ENCODE measurements around the gene SORCS2.

The SORCS2 gene

DNA sequence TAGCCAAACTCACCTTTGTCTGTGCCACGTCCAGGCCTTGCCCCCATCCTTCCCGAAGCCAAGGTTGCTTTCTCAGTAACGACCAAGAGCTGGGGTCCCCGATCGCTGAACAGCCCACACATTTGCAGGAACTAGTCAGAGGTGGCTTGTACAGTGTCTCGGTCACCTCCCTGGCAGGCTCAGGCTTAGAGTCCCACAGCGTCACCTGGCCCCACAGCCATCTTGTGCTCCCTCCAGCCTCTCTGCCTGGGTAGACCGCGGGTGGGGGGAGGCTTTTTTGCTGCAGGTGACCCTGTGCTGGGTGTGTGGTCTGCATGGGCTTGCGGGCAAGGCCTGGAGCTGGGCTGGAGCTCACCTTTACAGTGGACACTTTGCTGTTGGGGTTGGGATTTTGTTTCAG, 182.2 kb downstream of the SORCS2 start:
- no peak overlapping the region for H3K4me3 ChIP-seq (replicated peaks in 1 of 2; ENCODE audit: low read depth in 2 of 2, low read length in 2 of 2)
- no peak for DNase-seq (ENCODE audit: low read depth in 2 of 2)
- no peak for TF ChIP-seq CTCF (IDR thresholded peaks at IDR 0.05; ENCODE audit: low read depth, low read length)

GRCh38 chr4:7375427-7375826, 183.1 kb downstream of the SORCS2 start:
- no peak for TF ChIP-seq CTCF (IDR thresholded peaks at IDR 0.05; ENCODE audit: low read depth, low read length)
- H3K4me3 ChIP-seq (replicated peaks in 1 of 2; ENCODE audit: low read depth in 2 of 2, low read length in 2 of 2), result no peak overlapping the region

DNA sequence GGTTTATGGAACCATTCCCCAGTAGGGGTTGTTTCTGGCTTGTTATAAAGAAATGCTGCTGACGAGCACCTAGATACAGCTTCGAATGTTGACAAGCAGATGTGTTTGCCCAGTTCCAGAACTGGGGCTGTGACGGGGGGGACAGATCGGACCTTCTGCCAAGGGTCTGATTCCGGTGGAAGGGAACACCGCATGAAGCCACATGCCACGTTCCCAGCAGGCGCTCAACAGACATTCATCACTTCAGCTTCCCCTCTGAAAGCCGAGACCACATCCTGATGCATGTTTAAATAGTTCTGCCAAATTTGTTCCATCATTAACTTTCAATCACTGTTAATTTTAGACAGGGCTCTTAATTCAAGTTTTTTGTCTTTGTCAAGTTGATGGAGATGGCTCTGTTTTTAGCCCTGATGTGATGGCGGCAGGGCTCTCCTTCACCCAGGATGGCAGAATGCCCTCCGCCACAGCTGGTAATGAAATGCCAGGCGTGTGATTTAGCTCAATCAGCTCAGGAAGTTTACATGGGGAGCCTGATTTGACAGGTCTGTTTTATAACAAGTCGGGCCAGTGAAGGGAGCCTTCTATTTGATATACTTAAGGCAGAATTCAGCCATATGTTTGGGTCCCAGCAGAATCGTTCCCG, 185.0 kb downstream of the SORCS2 start:
- no peak for DNase-seq (ENCODE audit: low read depth in 2 of 2)
- no peak for TF ChIP-seq CTCF (IDR thresholded peaks at IDR 0.05; ENCODE audit: low read depth, low read length)
- H3K4me3 ChIP-seq (replicated peaks in 1 of 2; ENCODE audit: low read depth in 2 of 2, low read length in 2 of 2), result no peak overlapping the region

More at GRCh38 chr4:7375427-7375826, 183.1 kb downstream of the SORCS2 start:
- no peak for DNase-seq (ENCODE audit: low read depth in 2 of 2)

DNA sequence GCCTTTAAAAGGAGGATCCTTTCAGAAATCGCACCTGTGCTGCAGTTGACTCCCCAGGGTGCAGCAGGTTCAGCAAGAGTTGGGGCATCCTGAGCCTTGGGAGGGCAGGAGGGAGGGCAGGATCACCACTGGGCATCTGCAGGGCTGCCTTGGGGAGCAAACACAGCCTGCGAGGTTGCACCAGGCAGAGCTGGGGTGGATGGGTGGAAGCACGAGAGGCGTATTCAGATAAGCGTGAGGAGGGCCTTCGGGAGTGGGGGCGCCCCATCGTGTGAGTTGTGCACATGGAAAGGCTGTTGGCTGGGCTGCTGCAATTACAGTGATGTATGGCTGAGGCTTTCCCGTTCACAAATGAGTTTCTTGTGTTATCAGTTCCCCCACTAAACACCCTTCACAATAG, 186.8 kb downstream of the SORCS2 start:
- no peak for TF ChIP-seq CTCF (IDR thresholded peaks at IDR 0.05; ENCODE audit: low read depth, low read length)
- no peak for DNase-seq (ENCODE audit: low read depth in 2 of 2)
- H3K4me3 ChIP-seq (replicated peaks in 1 of 2; ENCODE audit: low read depth in 2 of 2, low read length in 2 of 2), result no peak overlapping the region

DNA sequence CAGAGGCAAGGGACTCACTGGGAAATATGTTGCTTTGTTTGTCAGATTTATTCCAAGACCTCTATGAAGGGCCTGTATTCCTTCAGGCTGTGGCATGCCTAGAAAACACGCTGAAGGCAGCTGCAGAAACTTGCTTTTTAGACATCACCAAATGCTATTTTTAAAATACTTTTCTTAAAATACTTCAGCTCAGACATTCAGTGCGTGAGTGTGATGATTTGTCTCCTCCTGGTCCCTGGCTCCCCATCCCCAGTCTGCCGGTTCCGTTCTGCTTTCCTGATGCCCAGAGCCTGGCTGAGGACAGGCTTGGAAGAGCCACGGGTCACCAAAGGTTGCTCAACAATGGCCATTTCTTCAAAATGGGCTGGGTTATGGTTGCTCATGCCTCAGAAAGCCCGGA, 187.4 kb downstream of the SORCS2 start:
- TF ChIP-seq CTCF (IDR thresholded peaks at IDR 0.05; ENCODE audit: low read depth, low read length), result no peak
- no peak for DNase-seq (ENCODE audit: low read depth in 2 of 2)
- no peak overlapping the region for H3K4me3 ChIP-seq (replicated peaks in 1 of 2; ENCODE audit: low read depth in 2 of 2, low read length in 2 of 2)

GRCh38 chr4:7381221-7381889, 189.0 kb downstream of the SORCS2 start:
- DNase-seq (ENCODE audit: low read depth in 2 of 2), result no peak
- no peak overlapping the region for H3K4me3 ChIP-seq (replicated peaks in 1 of 2; ENCODE audit: low read depth in 2 of 2, low read length in 2 of 2)
- no peak for TF ChIP-seq CTCF (IDR thresholded peaks at IDR 0.05; ENCODE audit: low read depth, low read length)
